ENCODE results near the gene RPA1.

- TF ChIP-seq CTCF (conservative IDR thresholded peaks at IDR 0.05; ENCODE audit: low read depth, low read length), result no peak
- no peak for TF ChIP-seq USF2 (IDR thresholded peaks at IDR 0.05; ENCODE audit: low read depth, low read length)
Measured at GRCh38 chr17:1916963-1917715, 87.3 kb downstream of the RPA1 start.

Measured in IMR-90 (cell line).